HepG2 (cell line): ENCODE results near the gene PTGDS. TPM values are rescaled to one million over a fixed set of nuclear protein-coding genes. Genes with fewer than 3 reads are reported as not detected.

Experiments used
- CTCF ChIP-seq: sonication (generic); formaldehyde crosslinking; IDR thresholded peaks from 2 replicates; pipeline ENCODE4 v1.5.0; 2020; ENCODE audit warnings: mild to moderate bottlenecking, missing genetic modification reagents, moderate library complexity
- HMGXB4 ChIP-seq, 2 experiments: sonication (generic) in 1 of 2; formaldehyde crosslinking in 1 of 2; IDR thresholded peaks; 2 replicates each; pipeline versions ENCODE4 v1.4.0 to v1.6.1; 2018 to 2020; ENCODE audit warnings: missing genetic modification reagents in 2 of 2, borderline replicate concordance in 1 of 2, low read depth in 1 of 2, mild to moderate bottlenecking in 1 of 2, missing biosample characterization in 1 of 2
- HOXA5 ChIP-seq: sonication (generic); formaldehyde crosslinking; IDR thresholded peaks from 2 replicates; pipeline ENCODE4 v1.4.0; 2020; ENCODE audit warnings: missing genetic modification reagents
- IKZF5 ChIP-seq: IDR thresholded peaks from 2 replicates; pipeline ENCODE4 v1.6.1; 2018; ENCODE audit warnings: missing genetic modification reagents, mild to moderate bottlenecking, missing compliant biosample characterization
- KDM1A ChIP-seq: IDR thresholded peaks from 2 replicates; pipeline ENCODE4 v1.6.1; 2016; ENCODE audit warnings: missing compliant biosample characterization
- PHF21A ChIP-seq: sonication (generic); formaldehyde crosslinking; IDR thresholded peaks from 2 replicates; pipeline ENCODE4 v1.5.0; 2020; ENCODE audit warnings: mild to moderate bottlenecking, missing genetic modification reagents
- REL ChIP-seq: sonication (generic); formaldehyde crosslinking; conservative IDR thresholded peaks from 2 replicates; pipeline ENCODE4 v1.8.0; 2022; ENCODE audit warnings: mild to moderate bottlenecking, missing genetic modification reagents, moderate library complexity
- RFXAP ChIP-seq: sonication (generic); formaldehyde crosslinking; IDR thresholded peaks from 2 replicates; pipeline ENCODE4 v1.4.0; 2020; ENCODE audit warnings: missing genetic modification reagents, borderline replicate concordance
- RXRB ChIP-seq: IDR thresholded peaks from 2 replicates; pipeline ENCODE4 v1.6.1; 2016; ENCODE audit warnings: borderline replicate concordance, missing genetic modification reagents, missing compliant biosample characterization
- SPEN ChIP-seq: sonication (generic); formaldehyde crosslinking; IDR thresholded peaks from 2 replicates; pipeline ENCODE4 v1.5.1; 2020; ENCODE audit warnings: low read depth, mild to moderate bottlenecking, missing genetic modification reagents
- SRSF4 ChIP-seq: fragments of 200-400 bp; formaldehyde crosslinking; IDR thresholded peaks from one replicate; pipeline ENCODE4 v1.6.1; 2018; ENCODE audit warnings: mild to moderate bottlenecking, low read depth, low read length, moderate library complexity; ENCODE audit not compliant: poor library complexity, severe bottlenecking
- ZBTB38 ChIP-seq: sonication (generic); formaldehyde crosslinking; IDR thresholded peaks from 2 replicates; pipeline ENCODE4 v1.5.1; 2020; ENCODE audit warnings: mild to moderate bottlenecking, missing genetic modification reagents
- ZBTB7A ChIP-seq: sonication (generic); formaldehyde crosslinking; IDR thresholded peaks from 2 replicates; pipeline ENCODE4 v1.8.0; 2022; ENCODE audit warnings: mild to moderate bottlenecking, missing genetic modification reagents
- ZBTB7B ChIP-seq: sonication (generic); formaldehyde crosslinking; IDR thresholded peaks from 2 replicates; pipeline ENCODE4 v1.4.0; 2020; ENCODE audit warnings: missing genetic modification reagents
- ZFX ChIP-seq: sonication (generic); formaldehyde crosslinking; IDR thresholded peaks from 2 replicates; pipeline ENCODE4 v1.4.0; 2020; ENCODE audit warnings: mild to moderate bottlenecking, low read depth, missing genetic modification reagents, moderate library complexity
- ZNF280D ChIP-seq: sonication (generic); formaldehyde crosslinking; IDR thresholded peaks from 2 replicates; pipeline ENCODE4 v1.5.1; 2020; ENCODE audit warnings: mild to moderate bottlenecking, missing genetic modification reagents
- ZNF556 ChIP-seq: sonication (generic); formaldehyde crosslinking; IDR thresholded peaks from 2 replicates; pipeline ENCODE4 v1.4.0; 2020; ENCODE audit warnings: mild to moderate bottlenecking, missing genetic modification reagents, borderline replicate concordance
- ZNF572 ChIP-seq: sonication (generic); formaldehyde crosslinking; IDR thresholded peaks from 2 replicates; pipeline ENCODE4 v1.5.1; 2020; ENCODE audit warnings: mild to moderate bottlenecking, missing genetic modification reagents
- ZNF772 ChIP-seq: sonication (generic); formaldehyde crosslinking; IDR thresholded peaks from 2 replicates; pipeline ENCODE4 v1.5.0; 2020; ENCODE audit warnings: mild to moderate bottlenecking, missing genetic modification reagents
- polyA plus RNA-seq, 8 experiments: library from polyadenylated mRNA; depleted of rRNA in 3 of 8; stranded (reverse) in 7 of 8; unstranded in 1 of 8; fragments of >200 nt; fragmentation: Illumina TruSeq in 4 of 8; extraction: Trizol in 4 of 8; gene quantifications; 2 replicates each; pipeline versions ENCODE4 v1.2.1 to v1.2.3, GENCODE V29; 2011 to 2016; ENCODE audit warnings: low read depth in 4 of 8, missing spikeins in 1 of 8, mixed read lengths in 1 of 8; ENCODE audit not compliant: insufficient read depth in 1 of 8
- total RNA-seq, 5 experiments: library from RNA; depleted of rRNA; stranded (reverse); fragments of >200 nt; fragmentation: Illumina TruSeq; extraction: Trizol; gene quantifications; 2 replicates each; pipeline ENCODE4 v1.2.3, GENCODE V29; 2016; ENCODE audit warnings: low read depth in 1 of 5

Gene PTGDS
- total and polyA plus RNA-seq, 2 of the 13 experiments (the other 11 are each of a cell fraction or from before 2014, with no cell fraction given), result 0.33 to 0.50 TPM

- TF ChIP-seq ZNF572, result 0 out of 2 replicates have a peak, but pooled peaks have one; percentile 59
- TF ChIP-seq HOXA5 (CRISPR knock-in tag), result peak; percentile 70; the same call in 1 of the 2 replicates
- TF ChIP-seq PHF21A, result 0 out of 2 replicates have a peak, but pooled peaks have one; percentile 40
- no peak for TF ChIP-seq REL (CRISPR knock-in tag)
- peak; percentile 66 for TF ChIP-seq RXRB (CRISPR knock-in tag)
- peak; percentile 89; the same call in 1 of the 2 replicates for TF ChIP-seq ZBTB7B (CRISPR knock-in tag)
- TF ChIP-seq RFXAP (CRISPR knock-in tag), result peak; percentile 55; the same call in 1 of the 2 replicates
- peak; percentile 42 to 83; a peak in 2 of 4 replicates for TF ChIP-seq HMGXB4 (CRISPR knock-in tag; IDR thresholded peaks at IDR 0.05; ENCODE audit: borderline replicate concordance in 1 of 2, low read depth in 1 of 2)
- TF ChIP-seq ZNF772 (CRISPR knock-in tag), result 0 out of 2 replicates have a peak, but pooled peaks have one; percentile 19
- peak; percentile 38; the same call in 1 of the 2 replicates for TF ChIP-seq SPEN (CRISPR knock-in tag)
- TF ChIP-seq CTCF (CRISPR knock-in tag), result peak; percentile 97
- 0 out of 2 replicates have a peak, but pooled peaks have one; percentile 21 for TF ChIP-seq ZNF280D (CRISPR knock-in tag)
- 0 out of 2 replicates have a peak, but pooled peaks have one; percentile 26 for TF ChIP-seq ZBTB7A (CRISPR knock-in tag)
- peak; percentile 75 for TF ChIP-seq ZBTB38 (CRISPR knock-in tag)
- 0 out of 2 replicates have a peak, but pooled peaks have one; percentile 7 for TF ChIP-seq KDM1A (CRISPR knock-in tag)
- TF ChIP-seq ZNF556 (CRISPR knock-in tag), result 0 out of 2 replicates have a peak, but pooled peaks have one; percentile 40
- peak; percentile 33; the same call in 1 of the 2 replicates for TF ChIP-seq IKZF5 (CRISPR knock-in tag)
- TF ChIP-seq ZFX (CRISPR knock-in tag), result peak; percentile 54
- TF ChIP-seq SRSF4, result no peak
Measured at GRCh38 chr9:136947955-136948510, 29.3 kb upstream of the PTGDS start (continued).
